PC-9 (cell line): ENCODE results near the gene LNX2. TPM values are rescaled to one million over a fixed set of nuclear protein-coding genes. Genes with fewer than 3 reads are reported as not detected.

Source experiments
- BruUV-seq: library from RNA; stranded (reverse); fragments of 400-500 nt; replicated peaks from 2 replicates; lab custom pipeline; 2021; lab: Mats Ljungman, UMichigan
- CTCF ChIA-PET: fragments of 300-600 bp; sonication (Branson Sonifier 250); formaldehyde crosslinking; loops from one replicate; lab custom pipeline; 2022; ENCODE audit warnings: antibody characterized with exemption; lab: Charles Lee
- POLR2A ChIA-PET: fragments of 300-600 bp; sonication (Branson Sonifier 250); formaldehyde crosslinking; loops from one replicate; lab custom pipeline; 2022; ENCODE audit warnings: antibody characterized with exemption; ENCODE audit not compliant: unreplicated experiment; lab: Charles Lee
- DNase-seq, 2 experiments: peaks; one replicate each; pipeline versions ENCODE4 v3.0.0 to v3.0.0-alpha.2; 2015 to 2022; ENCODE audit warnings: mixed read lengths in 1 of 2
- H2AFZ ChIP-seq: fragments of 200-600 bp; sonication (generic); 2 replicates; pipeline ENCODE4 v1.8.1; 2017; ENCODE audit warnings: antibody characterized with exemption
- H3F3A ChIP-seq: fragments of 200-600 bp; sonication (generic); 2 replicates; pipeline ENCODE4 v1.8.1; 2017; ENCODE audit warnings: antibody characterized with exemption, mild to moderate bottlenecking, low read depth; ENCODE audit not compliant: insufficient read depth
- H3K27ac ChIP-seq: fragments of 200-600 bp; sonication (generic); 2 replicates; pipeline ENCODE4 v1.6.1; 2016; ENCODE audit warnings: mixed run types
- H3K27me3 ChIP-seq: fragments of 200-600 bp; sonication (generic); 2 replicates; pipeline ENCODE4 v1.6.1; 2016; ENCODE audit warnings: low read depth, mixed run types; ENCODE audit not compliant: insufficient read depth
- H3K36me3 ChIP-seq: fragments of 200-600 bp; sonication (generic); 2 replicates; pipeline ENCODE4 v1.6.1; 2016; ENCODE audit warnings: low read depth, mixed run types
- H3K4me1 ChIP-seq: fragments of 200-600 bp; sonication (generic); replicated peaks from 2 replicates; pipeline ENCODE4 v1.6.1; 2016; ENCODE audit warnings: mixed run types; ENCODE audit not compliant: insufficient read depth
- H3K4me2 ChIP-seq: fragments of 200-600 bp; sonication (generic); 2 replicates; pipeline ENCODE4 v1.6.1; 2017; ENCODE audit warnings: mixed run types
- H3K4me3 ChIP-seq: fragments of 200-600 bp; sonication (generic); 2 replicates; pipeline ENCODE4 v1.6.1; 2016; ENCODE audit warnings: mixed run types
- H3K79me2 ChIP-seq: fragments of 200-600 bp; sonication (generic); 2 replicates; pipeline ENCODE4 v1.6.1; 2017; ENCODE audit warnings: low read depth, mixed run types
- H3K9me2 ChIP-seq: fragments of 200-600 bp; sonication (generic); 2 replicates; pipeline ENCODE4 v1.8.1; 2017; ENCODE audit warnings: mild to moderate bottlenecking; ENCODE audit not compliant: insufficient read depth
- H3K9me3 ChIP-seq: fragments of 200-600 bp; sonication (generic); 2 replicates; pipeline ENCODE4 v1.8.1; 2016; ENCODE audit warnings: low read depth; ENCODE audit not compliant: insufficient read depth
- H4K20me1 ChIP-seq: fragments of 200-600 bp; sonication (generic); 2 replicates; pipeline ENCODE4 v1.8.1; 2017; ENCODE audit not compliant: insufficient read depth
- EZH2 ChIP-seq: fragments of 200-600 bp; sonication (generic); IDR thresholded peaks from 2 replicates; pipeline ENCODE4 v1.8.0; 2017; ENCODE audit warnings: antibody characterized with exemption, low read depth
- intact Hi-C: fragments of 100-400 bp; cut with micrococcal nuclease; formaldehyde crosslinking; loops from one replicate; pipeline ENCODE4 v1.10.0; 2022; ENCODE audit not compliant: unreplicated experiment
- total RNA-seq: library from RNA; stranded (reverse); gene quantifications from 2 replicates; pipeline ENCODE4 v1.2.3, GENCODE V29; 2021
- TF ChIP-seq, protein P1 (sequence below): fragments of 200-600 bp; sonication (generic); conservative IDR thresholded peaks from 2 replicates; pipeline ENCODE4 v1.6.1; 2017; ENCODE audit warnings: mixed run types, antibody characterized with exemption, mild to moderate bottlenecking, moderate library complexity

LNX2 gene
- total RNA-seq, 1 experiment from 2014 or later, result 7.0 TPM

DNA sequence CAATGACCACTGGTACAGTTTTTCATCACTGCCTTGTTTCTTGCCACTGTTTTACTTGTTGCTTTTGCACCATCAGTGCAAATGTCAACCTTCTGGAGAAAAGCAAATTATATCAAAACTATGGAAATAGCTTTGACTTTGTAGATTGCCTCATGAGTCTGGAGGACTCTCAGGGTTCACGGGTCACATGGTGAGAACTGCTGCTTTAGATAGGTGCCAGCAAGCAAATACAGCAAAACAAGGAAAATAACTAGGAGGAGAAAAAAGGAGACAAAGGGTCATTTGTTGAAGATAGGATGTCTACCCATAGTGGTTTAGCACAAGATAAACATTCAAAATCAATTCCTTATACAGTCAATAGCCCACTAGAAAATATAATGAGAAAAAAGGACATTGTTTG is 34.5 kb upstream of the LNX2 start:
- Histone ChIP-seq H3F3A (peaks cover 7% of the 10 kb centered on the region), H3K36me3 (peaks cover 32% of the 10 kb centered on the region), H3K27me3 (no peaks in the 10 kb centered on the region), H3K9me2 (no peaks in the 10 kb centered on the region), H3K4me3 (no peak overlapping the region), H3K4me2 (no peak overlapping the region), H3K9me3 (peaks cover 6% of the 10 kb centered on the region), H2AFZ (no peak overlapping the region), H3K79me2 (peaks cover 28% of the 10 kb centered on the region), H3K27ac (no peak overlapping the region), H4K20me1 (no peaks in the 10 kb centered on the region), H3K4me1 (peaks cover 33% of the 10 kb centered on the region)
- intact Hi-C loops, result loop anchor here (10.0 kb wide), 1 partner anchor 100 kb away; no protein-coding TSS in a partner anchor
- BruUV-seq, result no TSS peak
- ChIA-PET POLR2A (interaction anchor here (0.7 kb wide), 1 partner anchor 24 kb away, joined by 3 read pairs; no protein-coding TSS in a partner anchor), CTCF (no interaction called here)
- no peak for TF ChIP-seq EZH2
- TF ChIP-seq, protein P1, sequence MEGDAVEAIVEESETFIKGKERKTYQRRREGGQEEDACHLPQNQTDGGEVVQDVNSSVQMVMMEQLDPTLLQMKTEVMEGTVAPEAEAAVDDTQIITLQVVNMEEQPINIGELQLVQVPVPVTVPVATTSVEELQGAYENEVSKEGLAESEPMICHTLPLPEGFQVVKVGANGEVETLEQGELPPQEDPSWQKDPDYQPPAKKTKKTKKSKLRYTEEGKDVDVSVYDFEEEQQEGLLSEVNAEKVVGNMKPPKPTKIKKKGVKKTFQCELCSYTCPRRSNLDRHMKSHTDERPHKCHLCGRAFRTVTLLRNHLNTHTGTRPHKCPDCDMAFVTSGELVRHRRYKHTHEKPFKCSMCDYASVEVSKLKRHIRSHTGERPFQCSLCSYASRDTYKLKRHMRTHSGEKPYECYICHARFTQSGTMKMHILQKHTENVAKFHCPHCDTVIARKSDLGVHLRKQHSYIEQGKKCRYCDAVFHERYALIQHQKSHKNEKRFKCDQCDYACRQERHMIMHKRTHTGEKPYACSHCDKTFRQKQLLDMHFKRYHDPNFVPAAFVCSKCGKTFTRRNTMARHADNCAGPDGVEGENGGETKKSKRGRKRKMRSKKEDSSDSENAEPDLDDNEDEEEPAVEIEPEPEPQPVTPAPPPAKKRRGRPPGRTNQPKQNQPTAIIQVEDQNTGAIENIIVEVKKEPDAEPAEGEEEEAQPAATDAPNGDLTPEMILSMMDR, result no peak
- DNase-seq, result no peak

DNA sequence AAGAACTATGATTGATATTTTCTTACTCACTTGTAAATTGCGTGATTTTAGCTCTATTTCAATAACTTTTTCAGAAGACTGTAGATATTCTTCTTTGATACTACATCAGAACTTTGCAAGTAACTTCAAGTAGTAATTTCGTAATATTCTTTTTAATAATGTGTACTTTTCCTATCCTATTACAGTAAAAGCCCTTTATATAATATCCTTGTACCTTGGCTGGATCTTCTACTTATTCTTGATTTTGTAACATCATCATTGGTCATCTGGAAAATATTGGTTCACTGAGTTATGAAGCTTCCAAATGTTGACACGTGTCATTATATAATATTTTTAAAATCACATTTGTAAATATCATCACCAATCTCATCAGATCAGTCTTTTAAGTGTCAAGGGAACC is 33.7 kb upstream of the LNX2 start:
- H3K9me2 ChIP-seq, result no peaks in the 10 kb centered on the region
- ChIA-PET POLR2A (interaction anchor here (0.7 kb wide), 1 partner anchor 25 kb away, joined by 3 read pairs; no protein-coding TSS in a partner anchor), CTCF (no interaction called here)
- no peaks in the 10 kb centered on the region for H4K20me1 ChIP-seq
- peaks cover 7% of the 10 kb centered on the region for H3F3A ChIP-seq
- H2AFZ ChIP-seq, result no peak overlapping the region
- intact Hi-C loops, result loop anchor here (10.0 kb wide), 1 partner anchor 99 kb away; no protein-coding TSS in a partner anchor
- peaks cover 32% of the 10 kb centered on the region for H3K4me1 ChIP-seq
- BruUV-seq, result no TSS peak
- DNase-seq, result no peak
- peaks cover 28% of the 10 kb centered on the region for H3K79me2 ChIP-seq
- H3K36me3 ChIP-seq, result peaks cover 40% of the 10 kb centered on the region
- no peak overlapping the region for H3K27ac ChIP-seq
- peaks cover 12% of the 10 kb centered on the region for H3K9me3 ChIP-seq
- no peaks in the 10 kb centered on the region for H3K27me3 ChIP-seq
- H3K4me2 ChIP-seq, result no peak overlapping the region
- TF ChIP-seq, protein P1, result no peak
- no peak for TF ChIP-seq EZH2
- no peak overlapping the region for H3K4me3 ChIP-seq

DNA sequence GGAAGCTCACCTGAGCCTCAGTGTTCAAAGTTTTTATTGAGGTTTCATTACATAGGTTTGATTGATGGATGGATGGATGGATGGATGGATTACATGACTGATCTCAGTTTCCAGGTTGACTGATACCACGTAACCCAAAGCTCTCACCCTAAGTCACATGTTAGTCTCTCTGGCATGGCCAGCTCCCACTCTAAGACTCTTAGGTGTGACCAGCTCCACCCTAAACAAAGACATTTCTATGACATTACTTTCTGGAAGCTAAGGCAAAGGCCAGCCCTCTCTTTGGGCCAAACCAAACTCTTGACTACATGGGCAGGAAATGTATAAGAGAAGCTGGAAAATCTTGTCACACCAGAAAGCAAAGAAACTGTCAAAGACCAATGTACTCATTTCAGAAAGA is 30.0 kb upstream of the LNX2 start:
- H3K9me3 ChIP-seq, result peaks cover 19% of the 10 kb centered on the region
- peaks cover 15% of the 10 kb centered on the region; the same call in 1 of the 2 replicates for H3K79me2 ChIP-seq
- no peaks in the 10 kb centered on the region; the same call in 1 of the 2 replicates for H3K4me1 ChIP-seq
- peaks cover 49% of the 10 kb centered on the region for H3K36me3 ChIP-seq
- no peak overlapping the region for H2AFZ ChIP-seq
- ChIA-PET POLR2A (no interaction called here), CTCF (no interaction called here)
- BruUV-seq, result no TSS peak
- H3K9me2 ChIP-seq, result no peaks in the 10 kb centered on the region
- H3K4me3 ChIP-seq, result no peak overlapping the region
- H4K20me1 ChIP-seq, result peaks cover 2% of the 10 kb centered on the region; the same call in 1 of the 2 replicates
- H3F3A ChIP-seq, result no peaks in the 10 kb centered on the region
- intact Hi-C loops, result loop anchor here (10.0 kb wide), 1 partner anchor 96 kb away; no protein-coding TSS in a partner anchor
- TF ChIP-seq, protein P1, result no peak
- no peak for TF ChIP-seq EZH2
- DNase-seq, result no peak
- H3K27me3 ChIP-seq, result no peaks in the 10 kb centered on the region
- H3K27ac ChIP-seq, result no peak overlapping the region
- H3K4me2 ChIP-seq, result no peak overlapping the region
